GM23338 (cell line): ENCODE data around the gene PVR. TPM values are rescaled to one million over a fixed set of nuclear protein-coding genes. Genes with fewer than 3 reads are reported as not detected.

ENCODE experiments used
- ATAC-seq: fragments of 200-7000 bp; cut with Tn5 transposase; 3 replicates; pipeline ENCODE4 v1.9.1; 2020
- DNase-seq: peaks from one replicate; pipeline ENCODE4 v3.0.0-alpha.2; 2015; ENCODE audit warnings: low spot score
- H2AFZ ChIP-seq: fragments of 200-600 bp; sonication (generic); 2 replicates; pipeline ENCODE4 v1.8.0; 2016; ENCODE audit warnings: antibody characterized with exemption, mild to moderate bottlenecking, moderate library complexity
- H3F3A ChIP-seq: fragments of 200-600 bp; sonication (generic); replicated peaks from 2 replicates; pipeline ENCODE4 v1.8.0; 2017; ENCODE audit warnings: antibody characterized with exemption, mixed run types, low read depth
- H3K27ac ChIP-seq: fragments of 200-600 bp; sonication (generic); 2 replicates; pipeline ENCODE4 v1.6.1; 2016; ENCODE audit warnings: low read depth
- H3K27me3 ChIP-seq: fragments of 200-600 bp; sonication (generic); 2 replicates; pipeline ENCODE4 v1.8.0; 2016; ENCODE audit warnings: mild to moderate bottlenecking, mixed run types, moderate library complexity; ENCODE audit not compliant: insufficient read depth
- H3K36me3 ChIP-seq: fragments of 200-600 bp; sonication (generic); 2 replicates; pipeline ENCODE4 v1.8.0; 2016; ENCODE audit warnings: mild to moderate bottlenecking; ENCODE audit not compliant: insufficient read depth
- H3K4me1 ChIP-seq: fragments of 200-600 bp; sonication (generic); 2 replicates; pipeline ENCODE4 v1.8.0; 2016; ENCODE audit warnings: mild to moderate bottlenecking, moderate library complexity; ENCODE audit not compliant: insufficient read depth
- H3K4me2 ChIP-seq: fragments of 200-600 bp; sonication (generic); 2 replicates; pipeline ENCODE4 v1.7.1; 2017; ENCODE audit warnings: mixed run types
- H3K4me3 ChIP-seq: fragments of 200-600 bp; sonication (generic); 2 replicates; pipeline ENCODE4 v1.6.1; 2016; ENCODE audit warnings: mixed run types
- H3K79me2 ChIP-seq: fragments of 200-600 bp; sonication (generic); replicated peaks from 2 replicates; pipeline ENCODE4 v1.8.0; 2017; ENCODE audit warnings: mild to moderate bottlenecking; ENCODE audit not compliant: insufficient read depth
- H3K9me2 ChIP-seq: fragments of 200-600 bp; sonication (generic); 2 replicates; pipeline ENCODE4 v1.8.0; 2017; ENCODE audit not compliant: insufficient read depth
- H4K20me1 ChIP-seq: fragments of 200-600 bp; sonication (generic); replicated peaks from 2 replicates; pipeline ENCODE4 v1.8.0; 2017; ENCODE audit warnings: mild to moderate bottlenecking; ENCODE audit not compliant: insufficient read depth
- H3K27ac Mint-ChIP-seq: 2 replicates; pipeline ENCODE4 v1.8.0; 2020; ENCODE audit warnings: inconsistent platforms, mild to moderate bottlenecking, moderate library complexity, mixed read lengths
- H3K27me3 Mint-ChIP-seq: 3 replicates; pipeline ENCODE4 v1.8.0; 2022; ENCODE audit warnings: low read depth, mild to moderate bottlenecking, moderate library complexity, mixed read lengths, inconsistent platforms; ENCODE audit not compliant: insufficient read depth, poor library complexity
- H3K36me3 Mint-ChIP-seq: 3 replicates; pipeline ENCODE4 v1.8.0; 2021; ENCODE audit warnings: low read depth, mild to moderate bottlenecking, inconsistent platforms, moderate library complexity, mixed read lengths
- H3K4me1 Mint-ChIP-seq: 3 replicates; pipeline ENCODE4 v1.8.0; 2020; ENCODE audit warnings: mild to moderate bottlenecking, inconsistent platforms, mixed read lengths
- H3K4me3 Mint-ChIP-seq: 3 replicates; pipeline ENCODE4 v1.8.0; 2021; ENCODE audit warnings: moderate library complexity, mild to moderate bottlenecking, inconsistent platforms, mixed read lengths
- H3K9me3 Mint-ChIP-seq: 3 replicates; pipeline ENCODE4 v1.8.0; 2020; ENCODE audit warnings: moderate library complexity, mild to moderate bottlenecking, inconsistent platforms, mixed read lengths
- CREB1 ChIP-seq: fragments of 250-450 bp; sonication (Bioruptor Pico); IDR thresholded peaks from 2 replicates; pipeline ENCODE4 v1.5.0; 2020; ENCODE audit warnings: low read depth, mild to moderate bottlenecking, moderate library complexity
- EZH2 ChIP-seq: fragments of 200-600 bp; sonication (generic); IDR thresholded peaks from one replicate; pipeline ENCODE4 v1.8.0; 2017; ENCODE audit warnings: antibody characterized with exemption, mild to moderate bottlenecking, low read depth; ENCODE audit not compliant: unreplicated experiment
- EZH2phosphoT487 ChIP-seq: fragments of 200-600 bp; sonication (generic); IDR thresholded peaks from one replicate; pipeline ENCODE4 v1.8.1; 2018; ENCODE audit warnings: antibody characterized with exemption; ENCODE audit not compliant: unreplicated experiment
- JUNB ChIP-seq: IDR thresholded peaks from one replicate; pipeline ENCODE4 v1.6.1; 2016; ENCODE audit warnings: antibody characterized with exemption; ENCODE audit not compliant: unreplicated experiment
- NANOG ChIP-seq: IDR thresholded peaks from 2 replicates; pipeline ENCODE4 v1.6.1; 2016; ENCODE audit warnings: antibody characterized with exemption, borderline replicate concordance
- POLR2AphosphoS5 ChIP-seq: IDR thresholded peaks from 2 replicates; pipeline ENCODE4 v1.6.1; 2016; ENCODE audit warnings: antibody characterized with exemption, low read depth
- REST ChIP-seq: IDR thresholded peaks from one replicate; pipeline ENCODE4 v1.6.1; 2018; ENCODE audit warnings: antibody characterized with exemption; ENCODE audit not compliant: unreplicated experiment
- STAT1 ChIP-seq: IDR thresholded peaks from one replicate; pipeline ENCODE4 v1.6.1; 2016; ENCODE audit warnings: antibody characterized with exemption; ENCODE audit not compliant: unreplicated experiment
- ZNF114 ChIP-seq: fragments of 250-450 bp; sonication (Bioruptor Pico); IDR thresholded peaks from 2 replicates; pipeline ENCODE4 v1.5.0; 2020; ENCODE audit warnings: mild to moderate bottlenecking, moderate library complexity
- ZNF331 ChIP-seq: fragments of 250-450 bp; sonication (Bioruptor Pico); IDR thresholded peaks from 2 replicates; pipeline ENCODE4 v1.5.0; 2020; ENCODE audit warnings: low read depth, mild to moderate bottlenecking, moderate library complexity
- ZNF462 ChIP-seq: fragments of 250-450 bp; sonication (Bioruptor Pico); IDR thresholded peaks from 2 replicates; pipeline ENCODE4 v1.5.0; 2020; ENCODE audit warnings: mild to moderate bottlenecking, moderate library complexity
- polyA plus RNA-seq: library from polyadenylated mRNA; unstranded; fragments of >200 nt; fragmentation: Nextera tagmentation; extraction: Ambion mirVana; gene quantifications from 2 replicates; pipeline ENCODE4 v1.2.1, GENCODE V29; 2016
- total RNA-seq: library from RNA; depleted of rRNA; stranded (reverse); fragments of >200 nt; shearing (Covaris generic); gene quantifications from 2 replicates; pipeline ENCODE4 v1.2.3, GENCODE V29; 2014
- TF ChIP-seq, protein P1 (sequence below): IDR thresholded peaks from 2 replicates; pipeline ENCODE4 v1.6.1; 2016; ENCODE audit warnings: antibody characterized with exemption
- TF ChIP-seq, protein P2 (sequence below), 2 experiments: fragments of 200-600 bp in 1 of 2; sonication (generic) in 1 of 2; conservative IDR thresholded peaks; 2 replicates each; pipeline versions ENCODE4 v1.5.1 to v1.6.1; 2016 to 2017; ENCODE audit warnings: antibody characterized with exemption in 2 of 2, low read depth in 2 of 2, mild to moderate bottlenecking in 2 of 2, moderate library complexity in 1 of 2

Gene PVR
- total and polyA plus RNA-seq, 2 experiments from 2014 or later, result 4.8 to 19.0 TPM

DNA sequence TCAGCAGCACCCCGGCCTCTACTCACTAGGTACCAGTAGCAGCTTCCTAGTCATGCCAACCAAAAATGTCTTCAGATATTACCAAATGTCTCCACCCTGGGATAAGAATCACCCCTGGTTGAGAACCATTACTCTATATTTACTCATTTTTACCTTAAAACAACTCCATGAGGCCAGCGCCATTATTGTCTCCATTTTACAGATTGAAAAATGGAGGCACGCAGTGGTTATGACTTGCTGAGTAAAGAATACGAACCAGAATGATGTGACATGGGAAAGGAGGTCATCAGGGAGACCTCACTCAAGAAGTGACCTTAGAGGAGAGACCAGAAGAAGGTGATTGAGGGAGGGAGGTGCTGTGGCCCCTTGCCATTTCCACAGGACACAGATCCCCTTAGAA lies 29.8 kb downstream of the PVR start:
- Histone ChIP-seq H3K27me3 (no peaks in the 10 kb centered on the region), H3K4me1 (no peaks in the 10 kb centered on the region), H3K27ac (no peak overlapping the region), H2AFZ (no peak overlapping the region), H4K20me1 (no peaks in the 10 kb centered on the region), H3K9me2 (no peaks in the 10 kb centered on the region), H3K36me3 (no peaks in the 10 kb centered on the region), H3K4me2 (no peak overlapping the region), H3F3A (no peaks in the 10 kb centered on the region), H3K4me3 (no peak overlapping the region), H3K79me2 (no peaks in the 10 kb centered on the region)
- DNase-seq, result no peak
- H3K4me3 Mint-ChIP-seq, result no peak overlapping the region
- 0 out of 3 replicates have a peak, but pooled peaks cover 3% of the 10 kb centered on the region for H3K36me3 Mint-ChIP-seq
- no peak overlapping the region for H3K27ac Mint-ChIP-seq
- H3K27me3 Mint-ChIP-seq, result peaks cover 5% of the 10 kb centered on the region
- no peak for TF ChIP-seq ZNF114 (CRISPR knock-in tag)
- no peak for TF ChIP-seq CREB1
- no peak for TF ChIP-seq POLR2AphosphoS5
- TF ChIP-seq STAT1, result no peak
- TF ChIP-seq ZNF462, result no peak
- no peak for TF ChIP-seq REST
- no peak for TF ChIP-seq EZH2
- no peak for TF ChIP-seq JUNB
- TF ChIP-seq, protein P1, sequence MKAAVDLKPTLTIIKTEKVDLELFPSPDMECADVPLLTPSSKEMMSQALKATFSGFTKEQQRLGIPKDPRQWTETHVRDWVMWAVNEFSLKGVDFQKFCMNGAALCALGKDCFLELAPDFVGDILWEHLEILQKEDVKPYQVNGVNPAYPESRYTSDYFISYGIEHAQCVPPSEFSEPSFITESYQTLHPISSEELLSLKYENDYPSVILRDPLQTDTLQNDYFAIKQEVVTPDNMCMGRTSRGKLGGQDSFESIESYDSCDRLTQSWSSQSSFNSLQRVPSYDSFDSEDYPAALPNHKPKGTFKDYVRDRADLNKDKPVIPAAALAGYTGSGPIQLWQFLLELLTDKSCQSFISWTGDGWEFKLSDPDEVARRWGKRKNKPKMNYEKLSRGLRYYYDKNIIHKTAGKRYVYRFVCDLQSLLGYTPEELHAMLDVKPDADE, result no peak
- TF ChIP-seq NANOG, result no peak
- TF ChIP-seq ZNF331 (CRISPR knock-in tag), result no peak
- TF ChIP-seq EZH2phosphoT487, result no peak
- TF ChIP-seq, protein P2, sequence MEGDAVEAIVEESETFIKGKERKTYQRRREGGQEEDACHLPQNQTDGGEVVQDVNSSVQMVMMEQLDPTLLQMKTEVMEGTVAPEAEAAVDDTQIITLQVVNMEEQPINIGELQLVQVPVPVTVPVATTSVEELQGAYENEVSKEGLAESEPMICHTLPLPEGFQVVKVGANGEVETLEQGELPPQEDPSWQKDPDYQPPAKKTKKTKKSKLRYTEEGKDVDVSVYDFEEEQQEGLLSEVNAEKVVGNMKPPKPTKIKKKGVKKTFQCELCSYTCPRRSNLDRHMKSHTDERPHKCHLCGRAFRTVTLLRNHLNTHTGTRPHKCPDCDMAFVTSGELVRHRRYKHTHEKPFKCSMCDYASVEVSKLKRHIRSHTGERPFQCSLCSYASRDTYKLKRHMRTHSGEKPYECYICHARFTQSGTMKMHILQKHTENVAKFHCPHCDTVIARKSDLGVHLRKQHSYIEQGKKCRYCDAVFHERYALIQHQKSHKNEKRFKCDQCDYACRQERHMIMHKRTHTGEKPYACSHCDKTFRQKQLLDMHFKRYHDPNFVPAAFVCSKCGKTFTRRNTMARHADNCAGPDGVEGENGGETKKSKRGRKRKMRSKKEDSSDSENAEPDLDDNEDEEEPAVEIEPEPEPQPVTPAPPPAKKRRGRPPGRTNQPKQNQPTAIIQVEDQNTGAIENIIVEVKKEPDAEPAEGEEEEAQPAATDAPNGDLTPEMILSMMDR (conservative IDR thresholded peaks at IDR 0.05; ENCODE audit: low read depth in 2 of 2), result no peak
- ATAC-seq, result no peak
- H3K4me1 Mint-ChIP-seq, result peaks cover 2% of the 10 kb centered on the region; the same call in 2 of the 3 replicates
- H3K9me3 Mint-ChIP-seq, result no peaks in the 10 kb centered on the region; the same call in 2 of the 3 replicates
